HepG2 (cell line): Measurements from ENCODE around the gene CTNNA3. TPM values are rescaled to one million over a fixed set of nuclear protein-coding genes. Genes with fewer than 3 reads are reported as not detected.

Experiments
- ATAC-seq: fragments of 200-7000 bp; cut with Tn5 transposase; 3 replicates; pipeline ENCODE4 v1.9.1; 2020; ENCODE audit warnings: mild to moderate bottlenecking, moderate library complexity
- BruUV-seq: library from RNA; stranded (reverse); fragments of 400-500 nt; replicated peaks from 2 replicates; lab custom pipeline; 2021; lab: Mats Ljungman, UMichigan
- CTCF ChIA-PET: fragments of 300-600 bp; formaldehyde crosslinking; extraction: SDS; loops from one replicate; lab custom pipeline; 2021; ENCODE audit warnings: low total read pairs, inconsistent platforms, low intra/inter-chr PET ratio; lab: Yijun Ruan, JAX
- POLR2A ChIA-PET: fragments of 350-600 bp; sonication (Branson Sonifier 250); formaldehyde crosslinking; loops from one replicate; lab custom pipeline; 2020; ENCODE audit warnings: antibody characterized with exemption, inconsistent platforms; lab: Yijun Ruan, JAX
- DNase-seq: peaks from one replicate; pipeline ENCODE4 v3.0.0-alpha.2; 2015; ENCODE audit warnings: low spot score
- FAIRE-seq: peaks from 3 replicates; lab custom pipeline; 2011; peaks lifted over from hg19 to GRCh38; lab: Jason Lieb, UNC
- H2AFZ ChIP-seq: one replicate; pipeline ENCODE4 v1.6.1; 2011; ENCODE audit warnings: low read length, inconsistent platforms
- H3K27ac ChIP-seq: fragments of 300-600 bp; 3 replicates; pipeline ENCODE4 v1.8.0; 2011; ENCODE audit warnings: mixed run types, mild to moderate bottlenecking, mixed read lengths, low read length, inconsistent platforms; ENCODE audit not compliant: insufficient read depth; ENCODE audit errors: extremely low read length
- H3K27me3 ChIP-seq, 2 experiments: fragments of 200-600 bp in 1 of 2; 2 replicates in 1 of 2; 3 replicates in 1 of 2; pipeline versions ENCODE4 v1.6.0 to v1.8.0; 2011; ENCODE audit warnings: low read length in 2 of 2, mild to moderate bottlenecking in 2 of 2, moderate library complexity in 2 of 2, inconsistent platforms in 1 of 2; ENCODE audit not compliant: insufficient read depth in 2 of 2, control insufficient read depth in 1 of 2
- H3K36me3 ChIP-seq, 2 experiments: fragments of 200-600 bp in 1 of 2; replicated peaks in 1 of 2; 2 replicates in 1 of 2; 3 replicates in 1 of 2; pipeline versions ENCODE4 v1.5.1 to v1.8.0; 2011; ENCODE audit warnings: low read length in 2 of 2, inconsistent platforms in 1 of 2; ENCODE audit not compliant: insufficient read depth in 2 of 2, control insufficient read depth in 1 of 2
- H3K4me1 ChIP-seq: 2 replicates; pipeline ENCODE4 v1.5.1; 2012; ENCODE audit warnings: low read length, inconsistent platforms; ENCODE audit not compliant: insufficient read depth
- H3K4me2 ChIP-seq: 2 replicates; pipeline ENCODE4 v1.6.0; 2011; ENCODE audit warnings: low read depth, low read length, inconsistent platforms
- H3K4me3 ChIP-seq, 3 experiments: fragments of 200-600 bp in 1 of 3; sonication (generic), shearing (Covaris generic) in 1 of 3; replicated peaks in 1 of 3; 2 replicates each; pipeline ENCODE4 v1.5.1; 2011 to 2016; ENCODE audit warnings: low read length in 3 of 3, inconsistent platforms in 2 of 3, low read depth in 2 of 3, mild to moderate bottlenecking in 2 of 3, control low read depth in 1 of 3, mixed read lengths in 1 of 3; ENCODE audit not compliant: insufficient read depth in 1 of 3
- H3K79me2 ChIP-seq: one replicate; pipeline ENCODE4 v1.6.1; 2011; ENCODE audit warnings: low read length, inconsistent platforms; ENCODE audit not compliant: insufficient read depth
- H3K9ac ChIP-seq: 2 replicates; pipeline ENCODE4 v1.6.0; 2011; ENCODE audit warnings: mild to moderate bottlenecking, low read depth, low read length, inconsistent platforms; ENCODE audit not compliant: insufficient read depth
- H3K9me3 ChIP-seq: 2 replicates; pipeline ENCODE4 v1.5.1; 2012; ENCODE audit warnings: mild to moderate bottlenecking, low read length
- H4K20me1 ChIP-seq: 2 replicates; pipeline ENCODE4 v1.6.0; 2011; ENCODE audit warnings: inconsistent platforms, mild to moderate bottlenecking, low read length, moderate library complexity; ENCODE audit not compliant: insufficient read depth
- EED ChIP-seq: sonication (generic); formaldehyde crosslinking; IDR thresholded peaks from 2 replicates; pipeline ENCODE4 v1.5.0; 2020; ENCODE audit warnings: mild to moderate bottlenecking, missing genetic modification reagents
- HCFC1 ChIP-seq: fragments of 150-350 bp; IDR thresholded peaks from 2 replicates; pipeline ENCODE4 v1.6.1; 2014; ENCODE audit warnings: low read depth, low read length
- KLF6 ChIP-seq: IDR thresholded peaks from 2 replicates; pipeline ENCODE4 v1.8.0; 2016; ENCODE audit warnings: missing biosample characterization, missing genetic modification reagents
- NFIC ChIP-seq: IDR thresholded peaks from 2 replicates; pipeline ENCODE4 v1.6.1; 2012; ENCODE audit warnings: mild to moderate bottlenecking, low read length, inconsistent platforms
- NFYB ChIP-seq: sonication (generic); formaldehyde crosslinking; IDR thresholded peaks from 2 replicates; pipeline ENCODE4 v1.4.0; 2020; ENCODE audit warnings: missing genetic modification reagents
- NKX3-1 ChIP-seq: sonication (generic); formaldehyde crosslinking; IDR thresholded peaks from 2 replicates; pipeline ENCODE4 v1.5.0; 2020; ENCODE audit warnings: missing genetic modification reagents
- PHB2 ChIP-seq: fragments of 450-650 bp; IDR thresholded peaks from 2 replicates; pipeline ENCODE4 v1.6.1; 2018; ENCODE audit not compliant: partially characterized antibody
- RELA ChIP-seq: sonication (generic); formaldehyde crosslinking; IDR thresholded peaks from 2 replicates; pipeline ENCODE4 v1.4.0; 2020; ENCODE audit warnings: missing genetic modification reagents
- RNF2 ChIP-seq: fragments of 450-650 bp; conservative IDR thresholded peaks from 2 replicates; pipeline ENCODE4 v1.6.1; 2016; ENCODE audit warnings: low read depth
- SIN3A ChIP-seq: IDR thresholded peaks from 2 replicates; pipeline ENCODE4 v1.6.1; 2011; ENCODE audit warnings: low read depth, mild to moderate bottlenecking, control low read depth, low read length, borderline replicate concordance
- SSRP1 ChIP-seq: IDR thresholded peaks from 2 replicates; pipeline ENCODE4 v1.6.1; 2016; ENCODE audit warnings: control low read depth
- TBX3 ChIP-seq: fragments of 450-650 bp; IDR thresholded peaks from 2 replicates; pipeline ENCODE4 v1.6.1; 2017; ENCODE audit warnings: antibody characterized with exemption, mild to moderate bottlenecking, inconsistent platforms, borderline replicate concordance
- XBP1 ChIP-seq: sonication (generic); formaldehyde crosslinking; IDR thresholded peaks from 2 replicates; pipeline ENCODE4 v1.5.0; 2020; ENCODE audit warnings: missing genetic modification reagents
- ZBTB20 ChIP-seq: sonication (generic); formaldehyde crosslinking; IDR thresholded peaks from 2 replicates; pipeline ENCODE4 v1.8.1; 2023; ENCODE audit warnings: missing genetic modification reagents, low read depth, mild to moderate bottlenecking, borderline replicate concordance
- ZNF530 ChIP-seq: sonication (generic); formaldehyde crosslinking; IDR thresholded peaks from 2 replicates; pipeline ENCODE4 v1.5.0; 2020; ENCODE audit warnings: low read depth, mild to moderate bottlenecking, missing genetic modification reagents
- ZNF670 ChIP-seq: sonication (generic); formaldehyde crosslinking; IDR thresholded peaks from 2 replicates; pipeline ENCODE4 v1.8.0; 2022; ENCODE audit warnings: mild to moderate bottlenecking, missing genetic modification reagents, borderline replicate concordance
- WGBS: methylation state at CpG from one replicate; pipeline ENCODE4 v1.1.6; 2017; ENCODE audit warnings: low lambda C conversion rate; 5-methylcytosine and 5-hydroxymethylcytosine counted together
- in situ Hi-C: cut with HindIII; loops from 2 replicates; pipeline ENCODE4 v1.10.0; 2017; ENCODE audit warnings: low pct_unique_long_range_greater_than_20kb; ENCODE audit not compliant: extremely low pct_ligation_motif_present
- intact Hi-C: fragments of 100-400 bp; cut with micrococcal nuclease; formaldehyde crosslinking; loops from one replicate; pipeline ENCODE4 v1.10.0; 2022; ENCODE audit not compliant: unreplicated experiment
- polyA plus RNA-seq, 8 experiments: library from polyadenylated mRNA; depleted of rRNA in 3 of 8; stranded (reverse) in 7 of 8; unstranded in 1 of 8; fragments of >200 nt; fragmentation: Illumina TruSeq in 4 of 8; extraction: Trizol in 4 of 8; gene quantifications; 2 replicates each; pipeline versions ENCODE4 v1.2.1 to v1.2.3, GENCODE V29; 2011 to 2016; ENCODE audit warnings: low read depth in 4 of 8, missing spikeins in 1 of 8, mixed read lengths in 1 of 8; ENCODE audit not compliant: insufficient read depth in 1 of 8
- total RNA-seq, 5 experiments: library from RNA; depleted of rRNA; stranded (reverse); fragments of >200 nt; fragmentation: Illumina TruSeq; extraction: Trizol; gene quantifications; 2 replicates each; pipeline ENCODE4 v1.2.3, GENCODE V29; 2016; ENCODE audit warnings: low read depth in 1 of 5
- TF ChIP-seq, protein P1 (sequence below): sonication (generic); formaldehyde crosslinking; IDR thresholded peaks from 2 replicates; pipeline ENCODE4 v1.5.0; 2020; ENCODE audit warnings: mild to moderate bottlenecking, missing genetic modification reagents, borderline replicate concordance
- TF ChIP-seq, protein P2 (sequence below): sonication (generic); formaldehyde crosslinking; IDR thresholded peaks from 2 replicates; pipeline ENCODE4 v1.5.0; 2020; ENCODE audit warnings: missing genetic modification reagents

Gene CTNNA3
- total and polyA plus RNA-seq, 2 of the 13 experiments (the other 11 are each of a cell fraction or from before 2014, with no cell fraction given) = not detected

- CTCF ChIA-PET = no interaction called here
- Histone ChIP-seq H3K9ac (no peak overlapping the region), H3K27ac (no peak overlapping the region), H3K4me1 (no peaks in the 10 kb centered on the region), H3K79me2 (no peaks in the 10 kb centered on the region), H3K36me3 (no peaks in the 10 kb centered on the region), H3K4me3 (no peak overlapping the region), H3K27me3 (no peaks in the 10 kb centered on the region; a peak in 1 of 5 replicates), H4K20me1 (no peaks in the 10 kb centered on the region), H3K9me3 (no peaks in the 10 kb centered on the region), H3K4me2 (no peak overlapping the region), H2AFZ (no peak overlapping the region)
- POLR2A ChIA-PET = no interaction called here
- WGBS = 71% methylated on average over 4 of the region's 4 CpGs
- ATAC-seq (no peak), DNase-seq (no peak), FAIRE-seq (no peak)
- intact Hi-C loops = no loop called here
- in situ Hi-C loops = no loop called here
- no peak for TF ChIP-seq RELA (CRISPR knock-in tag)
- no peak for TF ChIP-seq NKX3-1 (CRISPR knock-in tag)
- no peak for TF ChIP-seq XBP1 (CRISPR knock-in tag)
- no peak for TF ChIP-seq EED
- no peak for TF ChIP-seq SSRP1 (CRISPR knock-in tag)
- TF ChIP-seq ZNF530 (CRISPR knock-in tag) = no peak
- TF ChIP-seq TBX3 = no peak
- no peak for TF ChIP-seq NFIC
- no peak for TF ChIP-seq ZBTB20 (CRISPR knock-in tag)
- no peak for TF ChIP-seq RNF2
- no peak for TF ChIP-seq KLF6 (CRISPR knock-in tag)
- TF ChIP-seq, protein P1, sequence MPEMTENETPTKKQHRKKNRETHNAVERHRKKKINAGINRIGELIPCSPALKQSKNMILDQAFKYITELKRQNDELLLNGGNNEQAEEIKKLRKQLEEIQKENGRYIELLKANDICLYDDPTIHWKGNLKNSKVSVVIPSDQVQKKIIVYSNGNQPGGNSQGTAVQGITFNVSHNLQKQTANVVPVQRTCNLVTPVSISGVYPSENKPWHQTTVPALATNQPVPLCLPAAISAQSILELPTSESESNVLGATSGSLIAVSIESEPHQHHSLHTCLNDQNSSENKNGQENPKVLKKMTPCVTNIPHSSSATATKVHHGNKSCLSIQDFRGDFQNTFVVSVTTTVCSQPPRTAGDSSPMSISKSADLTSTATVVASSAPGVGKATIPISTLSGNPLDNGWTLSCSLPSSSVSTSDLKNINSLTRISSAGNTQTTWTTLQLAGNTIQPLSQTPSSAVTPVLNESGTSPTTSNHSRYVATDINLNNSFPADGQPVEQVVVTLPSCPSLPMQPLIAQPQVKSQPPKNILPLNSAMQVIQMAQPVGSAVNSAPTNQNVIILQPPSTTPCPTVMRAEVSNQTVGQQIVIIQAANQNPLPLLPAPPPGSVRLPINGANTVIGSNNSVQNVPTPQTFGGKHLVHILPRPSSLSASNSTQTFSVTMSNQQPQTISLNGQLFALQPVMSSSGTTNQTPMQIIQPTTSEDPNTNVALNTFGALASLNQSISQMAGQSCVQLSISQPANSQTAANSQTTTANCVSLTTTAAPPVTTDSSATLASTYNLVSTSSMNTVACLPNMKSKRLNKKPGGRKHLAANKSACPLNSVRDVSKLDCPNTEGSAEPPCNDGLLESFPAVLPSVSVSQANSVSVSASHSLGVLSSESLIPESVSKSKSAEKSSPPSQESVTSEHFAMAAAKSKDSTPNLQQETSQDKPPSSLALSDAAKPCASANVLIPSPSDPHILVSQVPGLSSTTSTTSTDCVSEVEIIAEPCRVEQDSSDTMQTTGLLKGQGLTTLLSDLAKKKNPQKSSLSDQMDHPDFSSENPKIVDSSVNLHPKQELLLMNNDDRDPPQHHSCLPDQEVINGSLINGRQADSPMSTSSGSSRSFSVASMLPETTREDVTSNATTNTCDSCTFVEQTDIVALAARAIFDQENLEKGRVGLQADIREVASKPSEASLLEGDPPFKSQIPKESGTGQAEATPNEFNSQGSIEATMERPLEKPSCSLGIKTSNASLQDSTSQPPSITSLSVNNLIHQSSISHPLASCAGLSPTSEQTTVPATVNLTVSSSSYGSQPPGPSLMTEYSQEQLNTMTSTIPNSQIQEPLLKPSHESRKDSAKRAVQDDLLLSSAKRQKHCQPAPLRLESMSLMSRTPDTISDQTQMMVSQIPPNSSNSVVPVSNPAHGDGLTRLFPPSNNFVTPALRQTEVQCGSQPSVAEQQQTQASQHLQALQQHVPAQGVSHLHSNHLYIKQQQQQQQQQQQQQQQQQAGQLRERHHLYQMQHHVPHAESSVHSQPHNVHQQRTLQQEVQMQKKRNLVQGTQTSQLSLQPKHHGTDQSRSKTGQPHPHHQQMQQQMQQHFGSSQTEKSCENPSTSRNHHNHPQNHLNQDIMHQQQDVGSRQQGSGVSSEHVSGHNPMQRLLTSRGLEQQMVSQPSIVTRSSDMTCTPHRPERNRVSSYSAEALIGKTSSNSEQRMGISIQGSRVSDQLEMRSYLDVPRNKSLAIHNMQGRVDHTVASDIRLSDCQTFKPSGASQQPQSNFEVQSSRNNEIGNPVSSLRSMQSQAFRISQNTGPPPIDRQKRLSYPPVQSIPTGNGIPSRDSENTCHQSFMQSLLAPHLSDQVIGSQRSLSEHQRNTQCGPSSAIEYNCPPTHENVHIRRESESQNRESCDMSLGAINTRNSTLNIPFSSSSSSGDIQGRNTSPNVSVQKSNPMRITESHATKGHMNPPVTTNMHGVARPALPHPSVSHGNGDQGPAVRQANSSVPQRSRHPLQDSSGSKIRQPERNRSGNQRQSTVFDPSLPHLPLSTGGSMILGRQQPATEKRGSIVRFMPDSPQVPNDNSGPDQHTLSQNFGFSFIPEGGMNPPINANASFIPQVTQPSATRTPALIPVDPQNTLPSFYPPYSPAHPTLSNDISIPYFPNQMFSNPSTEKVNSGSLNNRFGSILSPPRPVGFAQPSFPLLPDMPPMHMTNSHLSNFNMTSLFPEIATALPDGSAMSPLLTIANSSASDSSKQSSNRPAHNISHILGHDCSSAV = no peak
- TF ChIP-seq NFYB (CRISPR knock-in tag) = no peak
- TF ChIP-seq, protein P2, sequence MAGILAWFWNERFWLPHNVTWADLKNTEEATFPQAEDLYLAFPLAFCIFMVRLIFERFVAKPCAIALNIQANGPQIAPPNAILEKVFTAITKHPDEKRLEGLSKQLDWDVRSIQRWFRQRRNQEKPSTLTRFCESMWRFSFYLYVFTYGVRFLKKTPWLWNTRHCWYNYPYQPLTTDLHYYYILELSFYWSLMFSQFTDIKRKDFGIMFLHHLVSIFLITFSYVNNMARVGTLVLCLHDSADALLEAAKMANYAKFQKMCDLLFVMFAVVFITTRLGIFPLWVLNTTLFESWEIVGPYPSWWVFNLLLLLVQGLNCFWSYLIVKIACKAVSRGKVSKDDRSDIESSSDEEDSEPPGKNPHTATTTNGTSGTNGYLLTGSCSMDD = no peak
- no peak for TF ChIP-seq ZNF670 (CRISPR knock-in tag)
- no peak for TF ChIP-seq PHB2
- TF ChIP-seq HCFC1 = no peak
- no peak for TF ChIP-seq SIN3A
- no TSS peak for BruUV-seq
Observed at GRCh38 chr10:65903620-65904019, 1792.4 kb downstream of the CTNNA3 start.
